A673 (cell line): ENCODE data around the gene NOD1.

Experiments
- EZH2 ChIP-seq: fragments of 200-600 bp; sonication (generic); IDR thresholded peaks from 2 replicates; pipeline ENCODE4 v1.6.1; 2017; ENCODE audit warnings: borderline replicate concordance, low read depth, mild to moderate bottlenecking, mixed read lengths, antibody characterized with exemption, low read length; ENCODE audit not compliant: poor library complexity, severe bottlenecking
- TF ChIP-seq, protein P1 (sequence below): fragments of 300-800, 200-600 bp; sonication (generic); conservative IDR thresholded peaks from 2 replicates; pipeline ENCODE4 v1.5.1; 2017; ENCODE audit warnings: low read depth, mild to moderate bottlenecking, antibody characterized with exemption, low read length, moderate library complexity, mixed read lengths

DNA sequence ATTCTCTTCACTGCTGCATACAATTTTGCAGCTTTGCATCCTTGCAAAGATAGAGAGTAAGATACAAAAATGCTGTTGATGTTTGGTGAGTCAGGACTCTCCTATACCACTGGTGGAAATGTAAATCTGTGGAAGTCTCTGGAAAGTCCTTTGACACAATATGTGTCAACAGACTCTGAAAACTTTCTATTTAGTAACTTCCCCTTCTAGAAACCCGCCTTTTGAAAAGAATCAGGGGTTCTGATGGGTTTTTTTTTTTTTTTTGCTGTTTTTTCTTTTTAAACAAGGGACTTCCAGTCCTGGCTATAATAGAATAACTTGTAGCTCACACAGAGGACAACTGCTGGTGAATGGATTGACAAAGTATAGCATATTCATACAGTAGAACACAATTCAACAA, 16.4 kb downstream of the NOD1 start:
- TF ChIP-seq, protein P1, sequence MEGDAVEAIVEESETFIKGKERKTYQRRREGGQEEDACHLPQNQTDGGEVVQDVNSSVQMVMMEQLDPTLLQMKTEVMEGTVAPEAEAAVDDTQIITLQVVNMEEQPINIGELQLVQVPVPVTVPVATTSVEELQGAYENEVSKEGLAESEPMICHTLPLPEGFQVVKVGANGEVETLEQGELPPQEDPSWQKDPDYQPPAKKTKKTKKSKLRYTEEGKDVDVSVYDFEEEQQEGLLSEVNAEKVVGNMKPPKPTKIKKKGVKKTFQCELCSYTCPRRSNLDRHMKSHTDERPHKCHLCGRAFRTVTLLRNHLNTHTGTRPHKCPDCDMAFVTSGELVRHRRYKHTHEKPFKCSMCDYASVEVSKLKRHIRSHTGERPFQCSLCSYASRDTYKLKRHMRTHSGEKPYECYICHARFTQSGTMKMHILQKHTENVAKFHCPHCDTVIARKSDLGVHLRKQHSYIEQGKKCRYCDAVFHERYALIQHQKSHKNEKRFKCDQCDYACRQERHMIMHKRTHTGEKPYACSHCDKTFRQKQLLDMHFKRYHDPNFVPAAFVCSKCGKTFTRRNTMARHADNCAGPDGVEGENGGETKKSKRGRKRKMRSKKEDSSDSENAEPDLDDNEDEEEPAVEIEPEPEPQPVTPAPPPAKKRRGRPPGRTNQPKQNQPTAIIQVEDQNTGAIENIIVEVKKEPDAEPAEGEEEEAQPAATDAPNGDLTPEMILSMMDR, result no peak
- no peak for TF ChIP-seq EZH2
